Neural progenitor cell (in vitro differentiated cells): ENCODE measurements around the gene CRISP1. TPM values are rescaled to one million over a fixed set of nuclear protein-coding genes. Genes with fewer than 3 reads are reported as not detected.
"Not testable (repeated sequence)": the region's sequence is repeated elsewhere in the genome, so short reads cannot be mapped to it uniquely, and the experiment has no call there.

Source experiments
- DNase-seq: peaks from one replicate; pipeline ENCODE4 v3.0.0-alpha.2; 2016; ENCODE audit warnings: low spot score
- H2AFZ ChIP-seq: fragments of 200-600 bp; sonication (generic); replicated peaks from 2 replicates; pipeline ENCODE4 v1.6.1; 2016; ENCODE audit warnings: antibody characterized with exemption
- H3F3A ChIP-seq: fragments of 200-600 bp; sonication (generic); 2 replicates; pipeline ENCODE4 v1.6.1; 2016; ENCODE audit warnings: antibody characterized with exemption, low read depth
- H3K27ac ChIP-seq: fragments of 200-600 bp; sonication (generic); 2 replicates; pipeline ENCODE4 v1.5.1; 2016; ENCODE audit warnings: mild to moderate bottlenecking
- H3K27me3 ChIP-seq: fragments of 200-600 bp; sonication (generic); 2 replicates; pipeline ENCODE4 v1.6.1; 2016; ENCODE audit warnings: mild to moderate bottlenecking, moderate library complexity
- H3K36me3 ChIP-seq: fragments of 200-600 bp; sonication (generic); 2 replicates; pipeline ENCODE4 v1.5.1; 2016
- H3K4me1 ChIP-seq: fragments of 200-600 bp; sonication (generic); 2 replicates; pipeline ENCODE4 v1.6.1; 2016; ENCODE audit warnings: mixed run types
- H3K4me2 ChIP-seq: fragments of 200-600 bp; sonication (generic); 2 replicates; pipeline ENCODE4 v1.6.1; 2016
- H3K4me3 ChIP-seq: fragments of 200-600 bp; sonication (generic); 2 replicates; pipeline ENCODE4 v1.5.1; 2016
- H3K79me2 ChIP-seq: fragments of 200-600 bp; sonication (generic); 2 replicates; pipeline ENCODE4 v1.6.1; 2016; ENCODE audit warnings: low read depth
- H3K9ac ChIP-seq: fragments of 200-600 bp; sonication (generic); 2 replicates; pipeline ENCODE4 v1.6.1; 2016
- H3K9me3 ChIP-seq: fragments of 200-600 bp; sonication (generic); 2 replicates; pipeline ENCODE4 v1.5.1; 2016; ENCODE audit warnings: low read depth
- H4K20me1 ChIP-seq: fragments of 200-600 bp; sonication (generic); 2 replicates; pipeline ENCODE4 v1.6.1; 2016; ENCODE audit warnings: low read depth
- H3K27ac Mint-ChIP-seq: 3 replicates; pipeline ENCODE4 v1.8.0; 2021; ENCODE audit warnings: mixed read lengths
- H3K27me3 Mint-ChIP-seq: 2 replicates; pipeline ENCODE4 v1.8.0; 2022; ENCODE audit warnings: low read depth, mild to moderate bottlenecking, inconsistent platforms, moderate library complexity, mixed read lengths; ENCODE audit not compliant: insufficient read depth
- H3K36me3 Mint-ChIP-seq: 3 replicates; pipeline ENCODE4 v1.8.0; 2021; ENCODE audit warnings: mixed read lengths
- H3K4me1 Mint-ChIP-seq: 3 replicates; pipeline ENCODE4 v1.8.0; 2021; ENCODE audit warnings: mixed read lengths
- H3K4me3 Mint-ChIP-seq: 3 replicates; pipeline ENCODE4 v1.8.0; 2021; ENCODE audit warnings: mild to moderate bottlenecking, moderate library complexity, mixed read lengths
- H3K9me3 Mint-ChIP-seq: 3 replicates; pipeline ENCODE4 v1.8.0; 2020; ENCODE audit warnings: mixed read lengths
- CTCF ChIP-seq: fragments of 200-600 bp; sonication (generic); IDR thresholded peaks from 2 replicates; pipeline ENCODE4 v1.5.1; 2017; ENCODE audit warnings: antibody characterized with exemption, mild to moderate bottlenecking
- EZH2 ChIP-seq: fragments of 200-600 bp; sonication (generic); IDR thresholded peaks from 2 replicates; pipeline ENCODE4 v1.6.1; 2017; ENCODE audit warnings: antibody characterized with exemption, mild to moderate bottlenecking, moderate library complexity
- EZH2phosphoT487 ChIP-seq: fragments of 200-600 bp; sonication (generic); IDR thresholded peaks from 2 replicates; pipeline ENCODE4 v1.6.1; 2017; ENCODE audit warnings: antibody characterized with exemption
- total RNA-seq: library from RNA; depleted of rRNA; stranded (reverse); fragments of >200 nt; gene quantifications from 2 replicates; pipeline ENCODE4 v1.2.3, GENCODE V29; 2015; ENCODE audit warnings: low replicate concordance

The CRISP1 gene
- total RNA-seq, 1 donor from 2014 or later = not detected

GRCh38 chr6:49905296-49905695 lies 39.0 kb upstream of the CRISP1 start:
- no peaks in the 10 kb centered on the region for H3K27me3 Mint-ChIP-seq
- TF ChIP-seq CTCF = no peak
- no peak for TF ChIP-seq EZH2phosphoT487
- no peak for TF ChIP-seq EZH2
- Histone ChIP-seq H3K27me3 (no peaks in the 10 kb centered on the region), H3K9me3 (no peaks in the 10 kb centered on the region), H3K36me3 (no peaks in the 10 kb centered on the region), H3F3A (no peaks in the 10 kb centered on the region), H3K4me1 (no peaks in the 10 kb centered on the region), H3K4me3 (no peak overlapping the region), H3K79me2 (no peaks in the 10 kb centered on the region), H4K20me1 (no peaks in the 10 kb centered on the region), H2AFZ (no peak overlapping the region), H3K9ac (no peak overlapping the region), H3K27ac (no peak overlapping the region), H3K4me2 (no peak overlapping the region)
- no peaks in the 10 kb centered on the region for H3K36me3 Mint-ChIP-seq
- H3K27ac Mint-ChIP-seq = no peak overlapping the region
- no peaks in the 10 kb centered on the region for H3K9me3 Mint-ChIP-seq
- DNase-seq = no peak
- H3K4me3 Mint-ChIP-seq = no peak overlapping the region
- H3K4me1 Mint-ChIP-seq = peaks cover 2% of the 10 kb centered on the region

DNA sequence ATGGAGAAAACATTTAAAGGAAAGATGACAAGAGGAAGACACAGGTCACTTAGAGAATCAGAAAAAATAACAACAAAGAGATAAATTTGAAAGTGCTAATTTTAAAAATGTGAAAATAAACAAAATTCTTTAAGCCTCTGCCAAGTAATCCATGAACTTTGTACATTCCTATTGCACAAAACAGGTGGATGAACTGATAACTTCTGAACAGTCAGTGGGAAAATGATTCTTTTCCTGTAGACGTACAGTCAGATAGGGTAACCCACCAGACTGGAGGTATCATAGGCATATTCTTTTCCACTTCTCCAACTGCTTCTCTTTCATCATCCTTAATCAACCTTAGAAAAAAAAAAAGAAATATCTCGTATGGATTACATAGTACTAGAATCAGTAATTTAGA lies 36.5 kb upstream of the CRISP1 start:
- no peaks in the 10 kb centered on the region for H3K4me1 Mint-ChIP-seq
- H3K79me2 ChIP-seq = no peaks in the 10 kb centered on the region

GRCh38 chr6:49898904-49899566 lies 32.7 kb upstream of the CRISP1 start:
- peaks cover 4% of the 10 kb centered on the region for H3F3A ChIP-seq
- H3K36me3 ChIP-seq = no peaks in the 10 kb centered on the region
- no peak overlapping the region for H3K9ac ChIP-seq
- no peak for DNase-seq
- H3K4me3 ChIP-seq = no peak overlapping the region
- Mint-ChIP-seq H3K4me3 (no peak overlapping the region), H3K4me1 (no peaks in the 10 kb centered on the region), H3K27ac (no peak overlapping the region), H3K36me3 (no peaks in the 10 kb centered on the region), H3K27me3 (peaks cover 2% of the 10 kb centered on the region), H3K9me3 (peaks cover 23% of the 10 kb centered on the region)
- H3K9me3 ChIP-seq = no peaks in the 10 kb centered on the region
- H3K27me3 ChIP-seq = no peaks in the 10 kb centered on the region
- no peak overlapping the region for H2AFZ ChIP-seq
- no peaks in the 10 kb centered on the region for H4K20me1 ChIP-seq
- H3K4me1 ChIP-seq = no peaks in the 10 kb centered on the region
- no peak overlapping the region for H3K4me2 ChIP-seq
- TF ChIP-seq EZH2phosphoT487 (no peak), CTCF (no peak), EZH2 (no peak)
- no peak overlapping the region for H3K27ac ChIP-seq
- H3K79me2 ChIP-seq = no peaks in the 10 kb centered on the region

More for the DNA sequence above, 36.5 kb upstream of the CRISP1 start:
- no peaks in the 10 kb centered on the region for H3K27me3 ChIP-seq
- Mint-ChIP-seq H3K36me3 (no peaks in the 10 kb centered on the region), H3K4me3 (no peak overlapping the region), H3K9me3 (no peaks in the 10 kb centered on the region), H3K27ac (no peak overlapping the region), H3K27me3 (peaks cover 2% of the 10 kb centered on the region)
- TF ChIP-seq EZH2phosphoT487 (no peak), CTCF (no peak), EZH2 (no peak)
- no peaks in the 10 kb centered on the region for H3K36me3 ChIP-seq
- H3K4me3 ChIP-seq = no peak overlapping the region
- no peak overlapping the region for H2AFZ ChIP-seq
- no peaks in the 10 kb centered on the region for H3K4me1 ChIP-seq
- H3K9ac ChIP-seq = no peak overlapping the region
- no peaks in the 10 kb centered on the region for H3F3A ChIP-seq
- no peak overlapping the region for H3K27ac ChIP-seq
- DNase-seq = no peak
- no peaks in the 10 kb centered on the region for H4K20me1 ChIP-seq
- H3K9me3 ChIP-seq = no peaks in the 10 kb centered on the region
- H3K4me2 ChIP-seq = no peak overlapping the region

- H4K20me1 ChIP-seq = not testable (repeated sequence)
- peaks cover 14% of the 10 kb centered on the region for H3K4me1 Mint-ChIP-seq
These were observed 29.2 kb upstream of the CRISP1 start for GRCh38 chr6:49895553-49895952.

More at GRCh38 chr6:49895553-49895952, 29.2 kb upstream of the CRISP1 start:
- not testable (repeated sequence) for H3K27me3 Mint-ChIP-seq, H3K4me3 ChIP-seq, H3K79me2 ChIP-seq, H3K9ac ChIP-seq, H3F3A ChIP-seq, H3K36me3 ChIP-seq, H3K9me3 ChIP-seq, H3K27me3 ChIP-seq, H3K4me3 Mint-ChIP-seq, H2AFZ ChIP-seq, H3K4me2 ChIP-seq, H3K27ac ChIP-seq, H3K27ac Mint-ChIP-seq, DNase-seq, H3K36me3 Mint-ChIP-seq, H3K4me1 ChIP-seq
- H3K9me3 Mint-ChIP-seq = peaks cover 40% of the 10 kb centered on the region
